ENCODE results near the gene PGK1.
"Not testable (repeated sequence)": the region's sequence is repeated elsewhere in the genome, so short reads cannot be mapped to it uniquely, and the experiment has no call there.

PGK1 gene

DNA sequence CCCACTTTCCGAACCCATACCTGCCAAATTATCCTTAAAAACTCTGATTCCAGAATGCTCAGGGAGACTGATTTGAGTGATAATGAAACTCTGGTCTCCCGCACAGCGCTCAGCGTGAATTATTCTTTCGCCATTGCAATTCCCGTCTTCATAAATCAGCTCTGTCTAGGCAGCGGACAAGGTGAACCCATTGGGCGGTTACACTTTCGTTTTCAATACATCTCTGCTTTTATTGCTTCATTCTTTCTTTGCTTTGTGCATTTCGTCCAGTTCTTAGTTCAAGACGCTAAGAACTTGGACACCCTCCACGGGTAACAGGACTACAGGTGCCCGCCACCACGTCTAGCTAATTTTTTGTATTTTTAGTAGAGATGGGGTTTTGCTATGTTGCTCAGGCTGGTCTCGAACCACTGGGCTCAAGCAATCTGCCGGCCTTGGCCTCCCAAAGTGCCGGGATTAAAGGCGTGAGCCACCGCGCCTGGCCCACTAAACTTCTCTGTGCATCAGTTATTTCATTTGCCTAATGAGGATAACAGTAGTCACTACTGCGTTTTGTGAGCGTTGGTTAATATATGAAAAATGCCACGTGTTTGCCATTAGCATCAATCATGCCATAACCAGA, 936 bp upstream of the PGK1 start:
- peak overlapping the region; percentile 77 for H3K4me3 ChIP-seq (ENCODE audit: low read length)

DNA sequence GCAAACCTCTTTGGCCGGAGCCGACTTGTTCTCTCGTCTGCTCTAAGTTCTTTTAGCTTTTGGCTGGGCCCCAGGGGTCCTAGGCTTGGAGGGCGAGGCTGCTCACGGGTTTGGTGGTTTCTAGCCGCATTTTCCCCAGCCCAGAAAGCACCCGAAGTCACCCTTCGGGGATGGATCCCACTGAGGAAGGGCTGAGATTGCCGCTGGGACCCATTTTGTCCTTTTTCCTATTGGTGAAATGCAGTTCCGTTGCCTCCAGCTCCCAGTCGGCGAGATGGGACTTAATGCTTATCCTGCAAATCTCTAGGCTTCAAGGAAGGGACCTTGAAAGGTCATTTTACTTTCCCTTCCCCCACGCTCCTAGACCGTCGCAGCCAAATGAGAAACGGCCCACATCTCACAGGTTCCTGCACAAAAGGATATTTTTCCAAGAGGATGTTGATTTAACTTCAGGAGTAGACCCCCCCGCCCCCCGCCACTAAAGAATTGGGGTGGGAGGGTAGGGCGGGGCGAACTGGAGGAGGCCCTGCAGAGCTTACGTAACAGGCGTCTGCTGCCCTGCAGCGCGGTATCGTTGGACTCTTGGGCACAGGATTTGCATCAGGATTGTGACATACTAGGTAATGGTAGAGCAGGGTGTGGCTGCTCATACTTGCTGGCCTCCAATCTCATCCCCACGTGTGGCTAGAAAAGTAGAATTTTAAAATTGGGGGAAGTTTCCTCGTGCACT, 564 bp downstream of the PGK1 start:
- peak overlapping the region; percentile 75 for H3K4me3 ChIP-seq (ENCODE audit: low read length)
- no peak for TF ChIP-seq ZNF274 (IDR thresholded peaks at IDR 0.05; ENCODE audit: low read depth, low read length)

More for the DNA sequence above, 936 bp upstream of the PGK1 start:
- TF ChIP-seq ZNF274 (IDR thresholded peaks at IDR 0.05; ENCODE audit: low read depth, low read length), result no peak

DNA sequence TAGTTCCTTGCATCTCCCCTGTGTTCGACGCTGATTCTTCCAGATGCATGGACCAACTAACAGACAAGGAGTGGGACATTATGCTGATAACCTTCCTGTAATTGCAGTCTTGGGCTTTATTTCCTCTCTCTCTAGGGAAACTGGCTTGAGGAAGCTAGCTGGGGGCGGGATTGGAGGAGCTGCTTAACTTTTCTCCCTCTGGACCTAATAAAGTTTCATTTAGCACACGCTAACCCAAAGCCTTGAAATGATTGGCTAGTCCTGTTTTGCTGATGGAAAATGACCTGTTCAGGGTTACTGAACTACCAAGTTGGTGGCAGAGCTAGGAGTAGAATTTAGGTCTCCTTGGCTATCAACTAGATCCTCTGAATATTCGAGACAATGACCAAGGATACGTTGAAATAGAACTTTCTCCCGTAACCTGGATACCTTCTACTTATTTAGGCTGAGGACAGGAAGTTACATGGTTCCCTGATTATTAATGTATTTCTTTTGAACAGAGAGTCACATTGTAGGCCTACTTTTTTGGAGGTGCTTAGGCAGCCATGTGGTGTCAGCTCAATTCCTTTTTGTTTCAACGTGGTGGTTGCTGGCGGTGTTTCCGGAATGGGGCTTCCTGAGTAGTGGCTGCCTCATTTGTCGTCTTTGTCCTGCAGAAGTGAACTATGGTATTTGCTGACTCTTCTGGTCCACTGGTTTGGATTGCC, 2.0 kb downstream of the PGK1 start:
- peak overlapping the region; percentile 75 for H3K4me3 ChIP-seq (ENCODE audit: low read length)
- TF ChIP-seq ZNF274 (IDR thresholded peaks at IDR 0.05; ENCODE audit: low read depth, low read length), result no peak

DNA sequence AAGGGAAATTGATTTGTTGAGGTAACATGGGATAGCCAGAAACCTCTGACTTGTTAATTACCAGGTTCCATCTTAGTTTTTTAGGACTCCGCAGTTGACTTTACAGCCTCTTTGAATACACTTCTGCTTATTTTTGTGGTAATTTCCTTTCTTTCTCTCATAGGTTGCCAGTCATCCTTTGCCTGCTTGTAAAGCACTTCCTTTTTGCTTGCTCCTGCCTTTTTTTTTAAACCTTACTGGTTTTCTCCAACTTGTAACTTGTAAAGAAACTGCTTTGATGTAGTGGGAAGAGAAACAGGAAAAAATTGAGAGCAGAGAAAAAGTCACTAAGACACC, 2.6 kb downstream of the PGK1 start:
- no peak for TF ChIP-seq ZNF274 (IDR thresholded peaks at IDR 0.05; ENCODE audit: low read depth, low read length)

DNA sequence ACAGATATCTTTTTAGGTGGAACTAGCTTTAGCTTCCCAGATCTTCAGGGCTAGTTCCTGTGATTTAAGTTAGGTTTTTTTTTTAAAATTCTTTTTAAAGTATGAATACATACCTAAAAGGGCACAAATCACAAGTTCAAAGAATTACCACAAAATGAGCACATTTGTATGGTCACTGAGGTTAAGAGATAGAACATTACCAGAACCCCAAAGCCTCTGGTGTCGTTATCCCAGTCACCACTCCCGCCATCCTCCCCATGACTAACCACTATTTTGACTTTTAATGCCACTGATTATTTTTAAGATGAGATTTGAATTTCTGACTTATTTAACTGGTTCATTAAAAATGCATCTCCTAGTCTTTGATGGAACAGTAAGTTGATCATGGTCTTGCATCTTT, 5.4 kb downstream of the PGK1 start:
- TF ChIP-seq ZNF274 (IDR thresholded peaks at IDR 0.05; ENCODE audit: low read depth, low read length), result no peak
- no peak overlapping the region for H3K4me3 ChIP-seq (ENCODE audit: low read length)

More for the DNA sequence above, 2.6 kb downstream of the PGK1 start:
- peak overlapping the region; percentile 75 for H3K4me3 ChIP-seq (ENCODE audit: low read length)

DNA sequence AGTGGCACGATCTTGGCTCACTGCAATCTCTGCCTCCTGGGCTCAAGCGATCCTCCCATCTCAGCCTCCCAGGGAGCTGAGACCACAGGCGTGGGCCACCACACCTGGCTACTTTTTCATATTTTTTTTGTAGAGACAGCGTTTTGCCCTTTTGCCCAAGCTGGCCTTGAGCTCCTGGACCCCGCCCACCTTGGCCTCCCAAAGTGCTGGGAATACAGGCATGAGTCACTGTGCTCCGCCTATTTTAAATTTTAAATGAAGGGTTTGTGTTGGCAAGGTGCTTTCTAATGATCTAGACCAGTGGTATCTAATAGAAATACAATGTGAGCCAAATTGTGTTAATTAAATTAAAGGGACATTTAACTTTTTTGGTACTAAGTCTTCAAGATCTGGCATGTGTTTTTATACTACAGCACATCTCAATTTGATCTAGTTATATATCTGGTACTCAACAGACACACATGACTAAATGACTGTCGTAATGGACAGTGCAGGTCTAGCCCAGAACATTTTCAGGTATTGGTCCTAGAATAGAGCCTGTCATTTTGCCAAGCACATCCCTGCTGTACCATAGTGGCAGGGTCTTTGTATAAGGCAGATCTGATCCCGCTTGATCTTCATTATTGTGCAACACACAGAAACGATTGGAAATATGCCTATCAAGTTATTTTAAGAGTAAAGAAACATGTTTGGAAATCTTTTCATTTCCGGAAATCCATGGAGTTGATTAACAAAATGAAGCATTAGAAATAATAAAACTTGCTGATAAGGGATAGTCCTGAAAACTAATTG, 7.3 kb downstream of the PGK1 start:
- no peak for TF ChIP-seq ZNF274 (IDR thresholded peaks at IDR 0.05; ENCODE audit: low read depth, low read length)
- H3K4me3 ChIP-seq (ENCODE audit: low read length), result no peak overlapping the region

DNA sequence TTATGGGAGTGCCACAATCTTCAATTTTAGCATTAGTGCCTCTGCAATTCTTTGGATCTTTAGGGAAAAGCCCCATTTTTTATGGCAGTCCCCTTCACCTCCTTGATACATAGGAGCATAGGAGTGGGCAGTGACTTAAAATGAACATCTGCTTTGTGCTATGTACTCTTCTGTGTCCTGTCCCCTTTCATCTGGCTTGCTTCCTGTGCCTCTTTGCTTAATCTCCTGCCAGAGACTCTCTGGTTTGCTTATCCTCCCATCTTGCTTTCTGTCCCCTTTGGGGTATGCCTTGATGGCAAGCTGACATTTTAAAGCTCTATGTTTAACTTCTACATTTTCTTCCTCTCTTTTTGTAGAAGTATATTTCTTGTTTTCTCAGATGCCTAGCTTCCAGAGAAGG, 12.3 kb downstream of the PGK1 start:
- TF ChIP-seq ZNF274 (IDR thresholded peaks at IDR 0.05; ENCODE audit: low read depth, low read length), result no peak
- no peak overlapping the region for H3K4me3 ChIP-seq (ENCODE audit: low read length)

DNA sequence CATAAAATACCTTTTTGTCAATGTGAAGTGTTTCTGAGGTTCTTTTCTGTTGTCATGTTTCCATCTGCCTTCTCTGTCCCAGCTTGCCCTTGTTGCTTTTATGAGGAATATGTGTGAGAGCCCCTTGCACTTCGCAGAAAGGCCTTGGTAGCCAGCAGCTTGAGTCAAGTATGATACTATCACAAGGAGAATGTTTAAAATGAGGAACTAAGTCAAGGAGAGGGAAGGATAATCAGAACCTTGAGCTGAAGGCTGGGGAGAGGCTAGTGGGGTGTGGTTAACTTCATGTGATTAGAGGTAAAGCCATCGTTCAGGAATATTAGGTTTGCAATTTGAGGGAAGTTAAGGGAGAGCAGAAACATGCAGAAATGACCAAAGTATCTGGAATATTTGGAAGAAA, 12.7 kb downstream of the PGK1 start:
- TF ChIP-seq ZNF274 (IDR thresholded peaks at IDR 0.05; ENCODE audit: low read depth, low read length), result no peak
- no peak overlapping the region for H3K4me3 ChIP-seq (ENCODE audit: low read length)

DNA sequence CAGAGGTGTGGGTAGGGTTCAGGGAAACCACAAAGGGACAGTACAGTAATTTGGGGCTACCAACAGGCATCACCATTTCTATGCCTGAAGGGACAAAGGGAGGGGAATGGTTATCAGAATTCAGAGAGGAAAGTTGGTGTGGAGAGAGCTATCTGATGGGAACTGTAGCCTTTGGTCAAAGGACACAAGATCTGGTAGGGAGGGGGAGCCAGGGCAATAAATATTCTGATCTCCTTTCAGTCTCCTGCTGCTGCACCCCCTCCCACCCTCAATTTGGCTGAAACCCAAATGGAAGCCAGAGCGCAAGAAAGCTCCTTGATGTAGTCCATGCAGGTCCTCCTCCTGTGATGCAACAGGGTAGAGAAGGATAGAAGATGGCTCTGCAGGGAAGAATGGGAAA, 14.6 kb downstream of the PGK1 start:
- no peak for TF ChIP-seq ZNF274 (IDR thresholded peaks at IDR 0.05; ENCODE audit: low read depth, low read length)
- H3K4me3 ChIP-seq (ENCODE audit: low read length), result no peak overlapping the region

DNA sequence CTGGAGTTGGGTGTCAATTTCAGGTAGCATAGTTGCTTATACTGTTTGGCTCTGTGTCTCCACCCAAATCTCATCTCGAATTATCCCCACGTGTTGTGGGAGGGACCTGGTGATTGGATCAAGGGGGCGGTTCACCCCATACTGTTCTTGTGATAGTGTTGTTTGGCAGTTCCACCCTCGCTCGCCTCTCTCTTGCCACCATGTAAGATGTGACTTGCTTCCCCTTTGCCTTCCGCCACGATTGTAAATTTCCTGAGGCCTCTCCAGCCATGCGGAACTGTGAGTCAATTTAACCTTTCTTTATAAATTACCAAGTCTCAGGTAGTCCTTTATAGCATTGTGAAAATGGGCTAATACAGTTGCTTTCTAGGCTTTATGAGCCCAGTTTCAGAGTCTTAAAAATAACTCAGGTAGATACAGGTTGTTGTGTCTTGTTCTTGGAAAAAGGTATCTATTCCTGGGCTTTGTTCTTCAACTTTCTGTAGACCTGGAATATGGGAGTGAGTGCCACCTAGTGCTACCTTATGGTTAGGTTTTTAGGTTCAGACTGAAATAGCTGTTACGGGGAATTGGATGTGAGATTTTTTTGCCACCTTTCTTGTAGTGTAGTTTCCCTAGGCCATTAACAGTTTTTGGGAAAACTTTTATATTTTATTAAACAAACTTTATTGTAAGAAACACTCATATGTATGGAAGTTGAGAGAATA, 15.6 kb downstream of the PGK1 start:
- no peak for TF ChIP-seq ZNF274 (IDR thresholded peaks at IDR 0.05; ENCODE audit: low read depth, low read length)
- no peak overlapping the region for H3K4me3 ChIP-seq (ENCODE audit: low read length)

DNA sequence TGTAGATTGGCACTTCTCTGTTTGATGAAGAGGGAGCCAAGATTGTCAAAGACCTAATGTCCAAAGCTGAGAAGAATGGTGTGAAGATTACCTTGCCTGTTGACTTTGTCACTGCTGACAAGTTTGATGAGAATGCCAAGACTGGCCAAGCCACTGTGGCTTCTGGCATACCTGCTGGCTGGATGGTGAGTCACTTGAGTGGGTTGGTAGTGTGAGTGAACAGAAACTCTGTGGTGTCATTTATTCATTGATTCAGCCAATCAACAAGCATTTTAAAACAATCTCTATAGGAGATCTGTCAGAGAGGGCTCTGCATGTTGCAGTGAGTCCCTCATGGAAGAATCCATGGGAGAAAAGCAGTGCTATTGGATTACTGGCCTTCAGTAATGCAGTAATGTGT, 19.1 kb downstream of the PGK1 start:
- TF ChIP-seq ZNF274 (IDR thresholded peaks at IDR 0.05; ENCODE audit: low read depth, low read length), result no peak
- no peak overlapping the region for H3K4me3 ChIP-seq (ENCODE audit: low read length)

DNA sequence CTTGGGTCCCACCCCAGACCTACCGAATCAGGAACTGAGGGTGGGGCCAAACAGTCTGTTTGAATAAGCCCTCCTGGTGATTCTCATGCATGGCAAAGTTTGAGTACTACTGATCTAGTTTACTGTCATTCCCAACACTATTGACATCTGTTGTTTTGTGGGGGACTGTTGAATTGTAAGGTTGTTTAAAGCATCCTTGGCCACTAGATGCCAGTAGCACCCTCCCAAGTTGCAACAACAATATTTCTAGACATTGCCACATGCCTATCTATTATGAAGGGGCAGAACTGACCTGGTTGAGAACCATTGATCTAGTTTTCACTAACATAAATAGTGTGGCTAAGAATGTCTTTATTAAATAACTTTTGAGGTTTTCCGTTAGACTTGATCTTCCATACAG, 20.3 kb downstream of the PGK1 start:
- H3K4me3 ChIP-seq (ENCODE audit: low read length), result no peak overlapping the region
- no peak for TF ChIP-seq ZNF274 (IDR thresholded peaks at IDR 0.05; ENCODE audit: low read depth, low read length)

DNA sequence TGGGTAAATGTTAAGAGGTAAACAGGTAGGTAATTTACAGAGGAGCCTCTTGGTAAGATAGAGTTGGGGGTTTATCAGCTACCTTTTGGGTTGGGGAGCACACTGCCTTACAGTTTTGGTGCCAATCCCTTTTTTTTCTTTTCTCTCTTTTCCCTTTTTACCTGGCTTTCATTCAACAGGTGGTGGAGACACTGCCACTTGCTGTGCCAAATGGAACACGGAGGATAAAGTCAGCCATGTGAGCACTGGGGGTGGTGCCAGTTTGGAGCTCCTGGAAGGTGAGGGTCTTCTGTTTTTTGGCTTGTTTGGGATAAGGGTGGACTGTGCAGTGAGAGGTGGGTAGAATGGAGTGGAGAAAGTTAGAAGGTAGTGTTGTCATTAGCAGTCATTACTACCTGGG, 21.1 kb downstream of the PGK1 start:
- no peak overlapping the region for H3K4me3 ChIP-seq (ENCODE audit: low read length)
- TF ChIP-seq ZNF274 (IDR thresholded peaks at IDR 0.05; ENCODE audit: low read depth, low read length), result no peak

DNA sequence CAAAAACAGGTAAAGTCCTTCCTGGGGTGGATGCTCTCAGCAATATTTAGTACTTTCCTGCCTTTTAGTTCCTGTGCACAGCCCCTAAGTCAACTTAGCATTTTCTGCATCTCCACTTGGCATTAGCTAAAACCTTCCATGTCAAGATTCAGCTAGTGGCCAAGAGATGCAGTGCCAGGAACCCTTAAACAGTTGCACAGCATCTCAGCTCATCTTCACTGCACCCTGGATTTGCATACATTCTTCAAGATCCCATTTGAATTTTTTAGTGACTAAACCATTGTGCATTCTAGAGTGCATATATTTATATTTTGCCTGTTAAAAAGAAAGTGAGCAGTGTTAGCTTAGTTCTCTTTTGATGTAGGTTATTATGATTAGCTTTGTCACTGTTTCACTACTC, 21.7 kb downstream of the PGK1 start:
- H3K4me3 ChIP-seq (ENCODE audit: low read length), result not testable (repeated sequence)

All from GM08714 (cell line).